HT-29 (cell line): Measurements from ENCODE around the gene CEBPZOS. TPM values are rescaled to one million over a fixed set of nuclear protein-coding genes. Genes with fewer than 3 reads are reported as not detected.
"Not testable (repeated sequence)": the region's sequence is repeated elsewhere in the genome, so short reads cannot be mapped to it uniquely, and the experiment has no call there.

ENCODE experiments used
- DNase-seq: peaks from one replicate; pipeline ENCODE4 v3.0.0-alpha.2; 2015; ENCODE audit warnings: low spot score
- total RNA-seq: library from RNA; depleted of rRNA; stranded (reverse); fragments of >200 nt; shearing (Covaris generic); gene quantifications from 2 replicates; pipeline ENCODE4 v1.2.3, GENCODE V29; 2014

Gene CEBPZOS
- total RNA-seq, 1 experiment from 2014 or later: 26.7 TPM

GRCh38 chr2:37190290-37190689 lies 6.0 kb upstream of the CEBPZOS start:
- DNase-seq: no peak

- DNase-seq: no peak
Observed at GRCh38 chr2:37191253-37191652, 5.0 kb upstream of the CEBPZOS start.

- no peak for DNase-seq
Observed at GRCh38 chr2:37191747-37192146, 4.5 kb upstream of the CEBPZOS start.

- DNase-seq: no peak
Observed at GRCh38 chr2:37192551-37192950, 3.7 kb upstream of the CEBPZOS start.

DNA sequence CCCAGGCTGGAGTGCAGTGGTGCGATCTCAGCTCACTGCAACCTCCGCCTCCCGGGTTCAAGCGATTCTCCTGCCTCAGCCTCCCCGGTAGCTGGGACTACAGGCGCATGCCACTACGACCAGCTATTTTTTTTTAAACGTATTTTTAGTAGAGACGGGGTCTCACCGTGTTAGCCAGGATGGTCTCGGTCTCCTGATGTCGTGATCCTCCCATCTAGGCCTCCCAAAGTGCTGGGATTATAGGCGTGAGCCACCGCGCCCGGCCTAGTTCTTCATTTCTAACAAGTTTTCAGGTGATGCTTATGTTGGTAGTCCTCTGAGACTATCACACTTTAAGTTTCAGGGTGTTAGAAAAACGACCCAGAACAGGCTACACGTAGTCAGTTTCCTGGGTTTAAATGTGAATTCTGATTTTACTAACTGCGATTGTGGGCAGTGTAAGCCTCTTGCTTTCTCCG lies 405 bp upstream of the CEBPZOS start:
- DNase-seq: not testable (repeated sequence)

GRCh38 chr2:37198681-37199065 lies 2.4 kb downstream of the CEBPZOS start:
- no peak for DNase-seq

GRCh38 chr2:37201208-37201607 lies 4.9 kb downstream of the CEBPZOS start:
- no peak for DNase-seq

- no peak for DNase-seq
Observed at GRCh38 chr2:37201766-37202165, 5.5 kb downstream of the CEBPZOS start.

DNA sequence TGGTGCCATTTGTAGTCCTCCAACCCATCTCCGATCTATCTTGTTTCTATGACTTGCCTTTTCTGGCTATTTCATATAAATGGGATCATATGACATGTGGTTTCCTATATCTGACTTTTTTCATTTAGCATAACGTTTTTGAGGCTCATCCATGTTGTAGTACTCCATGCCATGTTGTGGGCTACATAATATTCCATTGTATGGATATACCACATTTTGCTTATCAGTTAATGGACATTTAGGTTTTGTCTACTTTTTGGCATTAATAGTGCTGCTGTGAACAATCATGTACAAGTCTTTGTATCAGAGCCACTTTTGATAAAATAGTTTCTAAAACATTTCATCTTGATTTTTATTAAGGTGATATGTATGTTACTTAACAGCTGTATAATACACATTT lies 7.4 kb downstream of the CEBPZOS start:
- DNase-seq: no peak

GRCh38 chr2:37205071-37205661 lies 8.9 kb downstream of the CEBPZOS start:
- DNase-seq: not testable (repeated sequence)

DNA sequence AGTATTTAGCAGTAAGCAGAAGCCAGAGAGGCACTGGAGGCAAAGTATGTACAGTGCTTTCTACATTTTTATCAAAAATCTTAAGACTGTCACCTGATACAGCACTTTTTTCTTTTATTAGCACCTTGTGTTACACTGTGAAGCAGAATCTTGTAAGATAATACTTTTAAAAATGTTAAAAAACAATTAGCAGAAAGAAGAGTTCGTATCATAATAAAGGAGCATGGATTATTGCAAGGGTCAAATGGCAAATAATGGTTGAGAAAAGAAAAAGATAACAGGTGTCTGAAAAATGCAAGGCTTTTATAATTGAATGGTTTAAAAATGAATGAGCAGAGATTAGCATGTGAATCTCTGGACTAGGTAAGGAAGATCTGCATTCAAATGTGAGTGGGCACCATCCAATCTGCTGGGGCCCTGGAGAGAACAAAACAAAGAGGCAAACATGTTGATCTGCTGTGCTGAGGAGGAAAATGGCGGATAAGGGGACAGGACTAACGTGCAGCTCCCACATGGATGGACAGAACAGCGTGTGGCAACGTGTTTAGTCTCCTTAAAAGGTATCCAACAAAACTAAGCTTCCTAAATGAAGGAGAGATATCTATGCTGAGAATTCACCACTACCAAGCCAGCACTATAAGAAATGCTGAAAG lies 9.5 kb downstream of the CEBPZOS start:
- DNase-seq: no peak

- DNase-seq: not testable (repeated sequence)
Observed at GRCh38 chr2:37206760-37207159, 10.5 kb downstream of the CEBPZOS start.

- no peak for DNase-seq
Observed at GRCh38 chr2:37211212-37211611, 14.9 kb downstream of the CEBPZOS start.

- DNase-seq: no peak
Observed at GRCh38 chr2:37211939-37212338, 15.6 kb downstream of the CEBPZOS start.

DNA sequence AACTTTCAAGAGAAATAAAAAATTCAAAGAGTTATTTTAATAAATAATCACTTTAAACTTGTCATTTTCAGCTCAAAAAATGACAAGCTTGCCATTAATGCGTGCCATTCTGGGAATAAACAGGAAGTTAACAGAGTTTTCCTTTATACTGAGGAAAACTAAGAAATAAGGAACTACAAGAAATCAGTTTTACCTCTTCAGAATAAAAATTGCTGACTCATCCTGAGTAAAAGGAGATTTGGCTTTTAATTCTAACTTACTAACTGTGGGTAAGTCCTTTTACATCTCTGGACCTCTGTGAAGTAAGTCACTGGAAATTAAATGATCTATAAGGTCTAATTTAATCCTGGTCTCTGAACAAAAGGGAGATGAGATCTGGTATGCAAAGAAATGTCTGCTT lies 19.0 kb downstream of the CEBPZOS start:
- no peak for DNase-seq

GRCh38 chr2:37219046-37219445 lies 22.8 kb downstream of the CEBPZOS start:
- no peak for DNase-seq

- DNase-seq: no peak
Observed at GRCh38 chr2:37223131-37223530, 26.8 kb downstream of the CEBPZOS start.

DNA sequence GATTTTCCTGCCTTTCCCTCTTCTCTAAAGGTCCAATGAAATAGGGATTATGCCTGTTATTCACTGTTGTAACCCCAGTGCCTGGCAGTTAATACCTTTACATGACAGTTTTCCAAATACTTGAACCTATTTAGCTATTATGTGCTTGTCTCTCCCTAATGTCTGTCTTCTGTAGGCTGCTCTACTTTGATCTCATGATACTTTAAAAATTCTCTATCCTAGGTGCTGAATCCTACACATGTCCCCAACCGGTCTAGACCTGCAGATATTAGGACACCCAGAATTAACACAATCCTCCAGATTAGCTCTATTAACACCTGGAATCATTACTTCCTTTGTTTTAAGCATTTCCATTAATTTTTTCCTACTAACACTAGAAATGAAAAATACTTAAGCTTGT lies 27.8 kb downstream of the CEBPZOS start:
- no peak for DNase-seq

DNA sequence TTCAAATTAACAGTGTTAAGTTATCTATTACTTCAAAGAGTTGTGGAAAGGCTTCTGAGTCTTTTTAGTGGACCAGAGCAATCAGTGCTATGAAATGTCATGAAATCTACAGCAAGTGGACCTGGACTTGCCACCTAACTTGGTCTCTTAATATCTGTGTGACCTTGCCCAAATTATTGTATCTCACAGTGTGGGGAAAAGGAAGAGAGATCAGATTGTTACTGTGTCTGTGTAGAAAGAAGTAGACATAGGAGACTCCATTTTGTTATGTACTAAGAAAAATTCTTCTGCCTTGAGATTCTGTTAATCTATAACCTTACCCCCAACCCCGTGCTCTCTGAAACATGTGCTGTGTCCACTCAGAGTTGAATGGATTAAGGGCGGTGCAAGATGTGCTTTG lies 28.8 kb downstream of the CEBPZOS start:
- DNase-seq: not testable (repeated sequence)

- DNase-seq: no peak
Observed at GRCh38 chr2:37226863-37227262, 30.6 kb downstream of the CEBPZOS start.

DNA sequence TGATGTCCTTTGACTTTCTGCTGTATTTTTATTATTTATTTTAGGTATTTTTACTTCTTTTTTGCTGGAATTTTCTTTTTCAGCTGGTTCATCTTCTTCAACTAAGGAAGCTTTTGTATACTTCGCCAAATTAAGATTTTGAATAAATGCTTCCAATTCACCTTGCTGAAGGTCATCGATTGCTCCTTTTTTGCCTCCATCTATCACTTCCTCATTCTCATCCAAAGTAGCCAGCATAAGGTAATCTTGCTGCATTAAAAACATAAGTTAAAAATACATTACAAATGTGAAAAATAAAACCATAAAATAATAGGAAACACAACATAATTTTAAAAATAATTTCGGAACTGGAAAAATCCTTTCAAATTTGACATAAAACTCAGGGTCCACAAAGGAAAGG lies 32.5 kb downstream of the CEBPZOS start:
- no peak for DNase-seq

DNA sequence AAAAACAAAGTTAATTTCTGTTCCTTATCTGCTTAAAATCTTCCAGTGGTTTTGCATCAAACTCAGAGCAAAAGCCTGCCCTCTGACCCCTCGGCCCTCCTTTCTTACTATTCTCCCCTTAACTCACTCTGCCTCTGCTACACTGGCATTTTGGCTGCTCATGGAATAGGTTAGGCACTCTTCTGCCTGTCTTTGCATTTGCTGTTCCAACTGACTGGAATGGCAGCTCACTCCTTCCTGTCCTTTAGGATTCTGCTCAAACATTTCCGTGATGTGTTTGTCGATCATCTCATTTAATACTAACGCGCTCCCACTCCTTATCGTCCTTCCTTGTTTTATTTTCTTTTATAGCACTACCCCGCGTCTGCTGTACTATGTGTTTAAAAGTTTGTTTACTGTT lies 34.3 kb downstream of the CEBPZOS start:
- peak; percentile 43 for DNase-seq
